Measurements from ENCODE around the gene ST3GAL3.

Gene ST3GAL3

GRCh38 chr1:43861337-43861736, 154.0 kb downstream of the ST3GAL3 start:
- no peak for TF ChIP-seq CTCF (IDR thresholded peaks at IDR 0.05; ENCODE audit: insufficient read depth, low read depth, low read length, missing control alignments)
- no peak for DNase-seq (ENCODE audit: low read depth)
- no peak overlapping the region for H3K4me3 ChIP-seq (ENCODE audit: low read depth, low read length)

- no peak overlapping the region for H3K4me3 ChIP-seq (ENCODE audit: low read depth, low read length)
- DNase-seq (ENCODE audit: low read depth) = no peak
- TF ChIP-seq CTCF (IDR thresholded peaks at IDR 0.05; ENCODE audit: insufficient read depth, low read depth, low read length, missing control alignments) = no peak
Observed at GRCh38 chr1:43861988-43862735, 154.8 kb downstream of the ST3GAL3 start.

DNA sequence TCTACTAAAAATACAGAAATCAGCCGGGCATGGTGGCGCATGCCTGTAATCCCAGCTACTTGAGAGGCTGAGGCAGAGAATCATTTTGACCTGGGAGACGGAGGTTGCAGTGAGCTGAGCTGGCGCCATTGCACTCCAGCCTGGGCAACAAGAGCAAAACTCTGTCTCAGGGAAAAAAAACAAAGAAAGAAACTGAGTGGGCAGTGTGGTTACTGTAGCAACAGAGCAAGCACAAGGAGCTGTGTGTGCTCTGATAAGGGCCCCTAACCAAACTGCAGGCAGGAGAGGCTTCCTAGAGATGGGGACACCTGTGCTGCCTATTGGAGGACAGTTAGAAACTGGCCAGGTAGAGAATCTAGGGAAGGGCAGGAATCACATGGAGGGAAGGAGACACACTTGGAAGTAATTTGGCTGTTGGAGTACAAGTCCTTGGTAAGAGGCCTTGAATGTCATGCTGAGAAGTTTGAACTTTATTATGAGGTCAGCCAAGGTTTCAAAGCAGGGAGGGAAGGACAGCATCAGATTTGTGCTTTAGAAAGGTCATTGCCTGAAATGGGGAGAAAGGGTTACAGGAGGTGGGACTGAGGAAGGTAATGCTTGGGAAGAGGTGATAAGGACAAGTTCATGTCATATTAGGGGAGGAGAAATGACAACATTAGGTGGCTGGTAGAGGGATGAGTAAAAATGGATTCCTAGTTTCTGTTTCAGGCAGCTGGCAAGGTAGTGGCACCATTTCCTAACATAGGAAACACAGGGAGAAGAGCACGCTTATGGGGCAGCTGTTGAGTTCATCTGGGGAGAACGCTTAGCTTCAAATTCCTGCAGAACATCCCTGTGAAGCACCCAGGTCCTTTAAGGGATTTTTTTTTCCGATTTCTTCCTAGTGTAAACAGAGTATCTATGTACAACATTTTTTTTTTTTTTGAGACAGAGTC, 157.0 kb downstream of the ST3GAL3 start:
- H3K4me3 ChIP-seq (ENCODE audit: low read depth, low read length) = no peak overlapping the region
- DNase-seq (ENCODE audit: low read depth) = no peak
- no peak for TF ChIP-seq CTCF (IDR thresholded peaks at IDR 0.05; ENCODE audit: insufficient read depth, low read depth, low read length, missing control alignments)

DNA sequence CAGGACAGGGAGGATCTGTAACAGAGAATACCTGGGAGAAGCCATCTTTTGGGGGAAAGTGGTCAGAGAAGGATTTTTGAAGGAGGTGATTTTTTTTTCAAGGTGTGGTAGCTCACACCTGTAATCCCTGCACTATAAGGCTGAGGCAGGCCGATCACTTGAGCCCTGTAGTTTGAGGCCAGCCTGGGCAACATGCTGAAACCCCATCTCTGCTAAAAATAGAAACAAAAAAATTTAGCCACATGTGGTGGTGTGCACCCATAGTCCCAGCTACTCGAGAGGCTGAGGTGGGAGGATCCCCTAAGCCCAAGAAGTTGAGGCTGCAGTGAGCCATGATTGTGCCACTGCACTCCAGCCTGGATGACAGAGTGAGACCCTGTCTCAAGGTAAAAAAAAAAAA, 158.9 kb downstream of the ST3GAL3 start:
- no peak overlapping the region for H3K4me3 ChIP-seq (ENCODE audit: low read depth, low read length)
- no peak for TF ChIP-seq CTCF (IDR thresholded peaks at IDR 0.05; ENCODE audit: insufficient read depth, low read depth, low read length, missing control alignments)
- no peak for DNase-seq (ENCODE audit: low read depth)

DNA sequence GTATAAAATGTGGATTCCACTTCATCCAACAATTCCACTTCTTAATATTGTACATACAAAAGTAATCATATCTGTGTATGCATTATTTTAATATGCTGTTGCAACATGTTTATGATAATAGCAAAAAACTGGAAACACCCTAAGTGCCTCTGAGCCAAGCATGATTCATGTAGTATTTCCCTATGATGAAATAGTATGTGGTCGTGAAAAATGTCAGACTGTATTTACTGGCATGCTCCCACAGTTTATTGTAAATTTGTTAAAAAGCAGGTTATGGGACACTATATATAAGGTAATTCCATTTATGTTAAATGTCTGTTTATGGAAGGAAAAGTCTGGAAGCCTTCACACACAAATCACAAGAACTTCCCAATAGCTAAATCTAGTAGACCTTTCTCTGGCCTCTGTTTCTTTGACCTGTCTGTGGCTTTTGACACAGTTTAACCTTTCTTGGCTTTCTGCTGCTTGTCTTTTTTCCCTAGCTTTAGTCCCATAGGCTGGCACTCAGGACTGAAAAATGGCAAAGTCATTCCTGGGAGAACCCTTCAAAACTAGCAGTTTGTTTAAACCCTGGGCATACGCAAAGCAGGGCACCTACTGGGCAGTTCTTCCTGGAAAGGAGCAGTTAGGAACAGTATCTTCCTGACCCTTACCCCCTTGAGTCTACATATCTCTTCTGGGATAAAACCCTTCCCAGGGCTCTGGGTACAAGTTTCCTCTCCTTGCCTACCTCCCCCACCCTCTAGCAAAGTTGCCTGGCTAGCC, 160.8 kb downstream of the ST3GAL3 start:
- TF ChIP-seq CTCF (IDR thresholded peaks at IDR 0.05; ENCODE audit: insufficient read depth, low read depth, low read length, missing control alignments) = no peak
- DNase-seq (ENCODE audit: low read depth) = no peak
- H3K4me3 ChIP-seq (ENCODE audit: low read depth, low read length) = no peak overlapping the region

GRCh38 chr1:43868741-43869067, 161.4 kb downstream of the ST3GAL3 start:
- no peak for DNase-seq (ENCODE audit: low read depth)
- H3K4me3 ChIP-seq (ENCODE audit: low read depth, low read length) = no peak overlapping the region
- no peak for TF ChIP-seq CTCF (IDR thresholded peaks at IDR 0.05; ENCODE audit: insufficient read depth, low read depth, low read length, missing control alignments)
